ENCODE measurements around the gene MLLT1.

DNA sequence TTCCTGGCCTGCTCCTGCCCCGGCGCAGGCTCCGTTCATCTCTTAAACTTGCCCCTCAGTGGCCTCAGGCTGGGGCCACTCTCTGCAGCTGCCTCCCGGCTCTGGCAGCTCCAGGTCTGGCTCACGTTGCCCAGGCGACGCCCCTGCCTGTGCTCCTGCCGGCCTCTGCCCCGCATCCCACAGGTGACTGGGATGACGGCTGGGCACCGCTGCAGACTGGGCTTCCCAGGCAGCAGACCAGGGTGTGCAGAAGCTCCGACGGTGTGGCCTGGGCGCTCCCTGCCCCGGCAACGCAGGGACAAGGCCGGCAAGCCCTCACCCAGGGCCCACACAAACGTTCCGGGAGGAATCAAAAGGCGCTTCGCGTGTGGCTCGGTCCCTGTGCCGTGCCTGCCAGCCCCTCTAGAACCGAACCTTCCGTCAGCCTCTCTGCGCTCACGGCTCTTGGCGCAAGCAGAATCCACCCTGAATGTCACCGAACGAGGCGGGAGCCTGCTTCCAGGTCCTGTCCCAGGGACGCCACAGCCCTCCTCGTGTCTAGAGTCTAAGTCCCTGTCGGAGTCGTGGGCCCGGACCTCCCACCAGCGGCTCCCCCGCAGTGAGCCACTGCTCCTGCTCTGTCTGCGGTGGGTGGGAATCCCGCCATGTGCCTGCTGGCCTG, 64.8 kb downstream of the MLLT1 start:
- no peak for TF ChIP-seq EP300 (IDR thresholded peaks at IDR 0.05)
- TF ChIP-seq, protein P1, sequence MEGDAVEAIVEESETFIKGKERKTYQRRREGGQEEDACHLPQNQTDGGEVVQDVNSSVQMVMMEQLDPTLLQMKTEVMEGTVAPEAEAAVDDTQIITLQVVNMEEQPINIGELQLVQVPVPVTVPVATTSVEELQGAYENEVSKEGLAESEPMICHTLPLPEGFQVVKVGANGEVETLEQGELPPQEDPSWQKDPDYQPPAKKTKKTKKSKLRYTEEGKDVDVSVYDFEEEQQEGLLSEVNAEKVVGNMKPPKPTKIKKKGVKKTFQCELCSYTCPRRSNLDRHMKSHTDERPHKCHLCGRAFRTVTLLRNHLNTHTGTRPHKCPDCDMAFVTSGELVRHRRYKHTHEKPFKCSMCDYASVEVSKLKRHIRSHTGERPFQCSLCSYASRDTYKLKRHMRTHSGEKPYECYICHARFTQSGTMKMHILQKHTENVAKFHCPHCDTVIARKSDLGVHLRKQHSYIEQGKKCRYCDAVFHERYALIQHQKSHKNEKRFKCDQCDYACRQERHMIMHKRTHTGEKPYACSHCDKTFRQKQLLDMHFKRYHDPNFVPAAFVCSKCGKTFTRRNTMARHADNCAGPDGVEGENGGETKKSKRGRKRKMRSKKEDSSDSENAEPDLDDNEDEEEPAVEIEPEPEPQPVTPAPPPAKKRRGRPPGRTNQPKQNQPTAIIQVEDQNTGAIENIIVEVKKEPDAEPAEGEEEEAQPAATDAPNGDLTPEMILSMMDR (IDR thresholded peaks at IDR 0.05) = no peak

All from ovary (tissue), 3 donors.